ENCODE measurements around the gene ZNF695.

Gene ZNF695

DNA sequence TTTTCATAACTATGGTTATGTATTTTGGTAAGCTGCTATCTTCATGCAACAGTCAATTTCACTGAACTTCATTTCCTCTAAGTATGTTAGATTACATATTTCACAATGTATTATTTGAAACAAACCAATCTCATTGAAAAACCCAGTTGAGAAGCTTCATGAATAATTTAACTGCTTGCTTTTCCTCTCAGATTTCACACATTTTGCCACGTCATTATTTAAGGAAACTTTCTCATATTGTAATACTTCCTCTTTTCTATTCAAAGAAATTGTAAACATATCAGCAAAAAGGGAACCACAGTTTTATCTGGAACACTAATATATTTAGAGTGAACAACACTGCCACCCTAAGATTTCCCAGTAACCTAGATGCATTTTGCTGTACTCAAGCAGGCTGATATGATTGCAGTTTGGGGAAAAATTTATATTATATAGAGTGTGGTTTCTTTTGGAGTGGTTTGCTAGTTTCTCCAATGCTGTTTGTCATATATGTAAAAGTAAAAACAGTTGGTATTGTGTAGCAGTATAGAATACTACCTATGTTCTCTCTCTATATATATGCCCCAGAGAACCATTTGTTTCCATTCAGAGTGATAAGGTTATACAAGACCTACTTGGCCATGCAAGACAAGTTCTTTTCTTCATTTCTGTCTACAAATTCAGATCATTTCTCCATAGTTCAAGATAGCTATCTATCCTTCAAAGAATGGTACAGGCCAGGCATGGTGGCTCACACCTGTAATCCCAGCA lies 47.7 kb downstream of the ZNF695 start:
- no peak for DNase-seq (ENCODE audit: low read depth in 2 of 2, low spot score in 1 of 2)

GRCh38 chr1:246954126-246954525 lies 53.7 kb downstream of the ZNF695 start:
- DNase-seq (ENCODE audit: low read depth in 2 of 2, low spot score in 1 of 2): no peak

GRCh38 chr1:246951413-246951812 lies 56.4 kb downstream of the ZNF695 start:
- DNase-seq (ENCODE audit: low read depth in 2 of 2, low spot score in 1 of 2): no peak

GRCh38 chr1:246949956-246950355 lies 57.9 kb downstream of the ZNF695 start:
- no peak for DNase-seq (ENCODE audit: low read depth in 2 of 2, low spot score in 1 of 2)

GRCh38 chr1:246947255-246947654 lies 60.6 kb downstream of the ZNF695 start:
- DNase-seq (ENCODE audit: low read depth in 2 of 2, low spot score in 1 of 2): no peak

DNA sequence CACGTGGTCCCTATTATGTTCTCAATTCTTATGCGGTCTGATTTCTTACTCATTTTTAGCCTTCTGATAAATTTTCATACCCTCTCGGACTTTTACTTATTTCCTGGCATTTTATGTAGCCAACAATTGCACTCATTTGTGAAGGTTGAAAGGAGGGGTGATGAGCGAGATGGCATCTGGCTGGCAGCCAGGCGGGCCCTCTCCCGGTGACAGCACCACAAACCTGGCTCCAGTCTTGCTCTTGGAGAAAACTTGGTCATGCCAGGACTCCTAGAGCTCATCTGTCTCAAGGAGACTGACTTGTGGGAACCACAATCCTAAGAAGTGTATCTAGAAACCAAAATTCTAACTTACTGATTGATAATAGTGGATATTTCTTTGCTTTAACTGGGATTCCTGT lies 61.5 kb downstream of the ZNF695 start:
- no peak for DNase-seq (ENCODE audit: low read depth in 2 of 2, low spot score in 1 of 2)
